Measurements from ENCODE around the gene ABHD16B. TPM values are rescaled to one million over a fixed set of nuclear protein-coding genes. Genes with fewer than 3 reads are reported as not detected.

ABHD16B gene
- total and polyA plus RNA-seq, 2 of the 13 experiments (the other 11 are each of a cell fraction or from before 2014, with no cell fraction given): not detected

DNA sequence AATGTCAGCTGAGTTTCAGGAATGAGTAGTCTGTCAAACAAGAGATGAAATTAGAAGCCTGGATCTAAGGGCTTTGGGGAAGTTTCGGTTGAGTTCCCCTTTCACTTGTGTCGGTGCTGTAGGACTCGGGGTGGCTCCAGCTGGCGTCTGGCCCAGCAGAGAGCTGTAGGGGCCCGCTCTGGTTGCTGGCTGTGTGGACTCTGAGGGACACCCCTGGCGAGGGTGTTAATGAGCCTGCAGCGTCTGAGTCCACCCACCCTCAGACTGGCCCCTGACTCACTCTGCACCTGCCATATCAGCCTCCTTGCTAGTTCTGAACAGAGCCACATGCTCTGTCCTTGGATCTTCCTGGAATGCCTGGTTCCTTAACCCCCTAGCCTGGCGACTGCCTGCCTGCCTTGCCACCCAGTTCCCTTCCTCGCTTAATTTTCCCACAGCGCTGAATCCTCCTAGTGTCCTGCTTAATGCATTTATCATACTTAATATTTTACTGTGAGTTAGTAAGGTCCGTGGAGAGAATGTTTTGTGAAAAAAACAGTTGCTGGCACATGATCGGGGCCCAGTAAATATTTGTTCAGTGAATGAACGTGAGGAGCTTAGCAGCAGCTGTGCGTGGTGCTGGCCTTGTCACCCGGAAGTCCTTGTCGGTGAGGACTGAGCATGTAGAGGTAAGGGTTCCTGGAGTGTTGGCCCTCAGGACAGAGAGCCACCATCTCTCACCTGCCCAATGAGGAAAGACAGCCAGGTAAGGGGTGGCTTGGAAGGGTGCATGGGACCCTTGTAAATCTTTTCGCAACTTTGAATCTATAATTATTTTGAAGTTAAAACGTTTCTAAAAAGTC is 35.2 kb downstream of the ABHD16B start (continued):
- TF ChIP-seq REST (IDR thresholded peaks at IDR 0.05; ENCODE audit: borderline replicate concordance in 1 of 2, low read depth in 1 of 2, low read length in 2 of 2) (no peak), ZFYVE20 (CRISPR knock-in tag; IDR thresholded peaks at IDR 0.05; ENCODE audit: borderline replicate concordance, low read depth) (no peak), ISL2 (CRISPR knock-in tag; IDR thresholded peaks at IDR 0.05) (no peak; the same call in 1 of the 2 replicates), ATF1 (CRISPR knock-in tag; IDR thresholded peaks at IDR 0.05) (no peak), KMT2A (CRISPR knock-in tag; IDR thresholded peaks at IDR 0.05) (peak; percentile 85), TRIM24 (CRISPR knock-in tag; IDR thresholded peaks at IDR 0.05) (no peak), NONO (IDR thresholded peaks at IDR 0.05) (no peak), NONO (CRISPR knock-in tag; conservative IDR thresholded peaks at IDR 0.05) (peak; percentile 72; the same call in 1 of the 2 replicates), ZNF605 (CRISPR knock-in tag; IDR thresholded peaks at IDR 0.05) (peak; percentile 53; the same call in 1 of the 2 replicates), PATZ1 (CRISPR knock-in tag; IDR thresholded peaks at IDR 0.05) (peak; percentile 62)
- TF ChIP-seq, protein P1, sequence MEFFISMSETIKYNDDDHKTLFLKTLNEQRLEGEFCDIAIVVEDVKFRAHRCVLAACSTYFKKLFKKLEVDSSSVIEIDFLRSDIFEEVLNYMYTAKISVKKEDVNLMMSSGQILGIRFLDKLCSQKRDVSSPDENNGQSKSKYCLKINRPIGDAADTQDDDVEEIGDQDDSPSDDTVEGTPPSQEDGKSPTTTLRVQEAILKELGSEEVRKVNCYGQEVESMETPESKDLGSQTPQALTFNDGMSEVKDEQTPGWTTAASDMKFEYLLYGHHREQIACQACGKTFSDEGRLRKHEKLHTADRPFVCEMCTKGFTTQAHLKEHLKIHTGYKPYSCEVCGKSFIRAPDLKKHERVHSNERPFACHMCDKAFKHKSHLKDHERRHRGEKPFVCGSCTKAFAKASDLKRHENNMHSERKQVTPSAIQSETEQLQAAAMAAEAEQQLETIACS (CRISPR knock-in tag; IDR thresholded peaks at IDR 0.05): peak; percentile 65
- TF ChIP-seq, protein P2, sequence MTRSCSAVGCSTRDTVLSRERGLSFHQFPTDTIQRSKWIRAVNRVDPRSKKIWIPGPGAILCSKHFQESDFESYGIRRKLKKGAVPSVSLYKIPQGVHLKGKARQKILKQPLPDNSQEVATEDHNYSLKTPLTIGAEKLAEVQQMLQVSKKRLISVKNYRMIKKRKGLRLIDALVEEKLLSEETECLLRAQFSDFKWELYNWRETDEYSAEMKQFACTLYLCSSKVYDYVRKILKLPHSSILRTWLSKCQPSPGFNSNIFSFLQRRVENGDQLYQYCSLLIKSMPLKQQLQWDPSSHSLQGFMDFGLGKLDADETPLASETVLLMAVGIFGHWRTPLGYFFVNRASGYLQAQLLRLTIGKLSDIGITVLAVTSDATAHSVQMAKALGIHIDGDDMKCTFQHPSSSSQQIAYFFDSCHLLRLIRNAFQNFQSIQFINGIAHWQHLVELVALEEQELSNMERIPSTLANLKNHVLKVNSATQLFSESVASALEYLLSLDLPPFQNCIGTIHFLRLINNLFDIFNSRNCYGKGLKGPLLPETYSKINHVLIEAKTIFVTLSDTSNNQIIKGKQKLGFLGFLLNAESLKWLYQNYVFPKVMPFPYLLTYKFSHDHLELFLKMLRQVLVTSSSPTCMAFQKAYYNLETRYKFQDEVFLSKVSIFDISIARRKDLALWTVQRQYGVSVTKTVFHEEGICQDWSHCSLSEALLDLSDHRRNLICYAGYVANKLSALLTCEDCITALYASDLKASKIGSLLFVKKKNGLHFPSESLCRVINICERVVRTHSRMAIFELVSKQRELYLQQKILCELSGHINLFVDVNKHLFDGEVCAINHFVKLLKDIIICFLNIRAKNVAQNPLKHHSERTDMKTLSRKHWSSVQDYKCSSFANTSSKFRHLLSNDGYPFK (CRISPR knock-in tag; IDR thresholded peaks at IDR 0.05; ENCODE audit: borderline replicate concordance): peak; percentile 48; the same call in 1 of the 2 replicates
- TF ChIP-seq, protein P3, sequence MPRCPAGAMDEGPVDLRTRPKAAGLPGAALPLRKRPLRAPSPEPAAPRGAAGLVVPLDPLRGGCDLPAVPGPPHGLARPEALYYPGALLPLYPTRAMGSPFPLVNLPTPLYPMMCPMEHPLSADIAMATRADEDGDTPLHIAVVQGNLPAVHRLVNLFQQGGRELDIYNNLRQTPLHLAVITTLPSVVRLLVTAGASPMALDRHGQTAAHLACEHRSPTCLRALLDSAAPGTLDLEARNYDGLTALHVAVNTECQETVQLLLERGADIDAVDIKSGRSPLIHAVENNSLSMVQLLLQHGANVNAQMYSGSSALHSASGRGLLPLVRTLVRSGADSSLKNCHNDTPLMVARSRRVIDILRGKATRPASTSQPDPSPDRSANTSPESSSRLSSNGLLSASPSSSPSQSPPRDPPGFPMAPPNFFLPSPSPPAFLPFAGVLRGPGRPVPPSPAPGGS (CRISPR knock-in tag; IDR thresholded peaks at IDR 0.05): peak; percentile 88; the same call in 1 of the 2 replicates

Measured in HepG2 (cell line).